ENCODE data around the gene DDN.

Gene DDN

DNA sequence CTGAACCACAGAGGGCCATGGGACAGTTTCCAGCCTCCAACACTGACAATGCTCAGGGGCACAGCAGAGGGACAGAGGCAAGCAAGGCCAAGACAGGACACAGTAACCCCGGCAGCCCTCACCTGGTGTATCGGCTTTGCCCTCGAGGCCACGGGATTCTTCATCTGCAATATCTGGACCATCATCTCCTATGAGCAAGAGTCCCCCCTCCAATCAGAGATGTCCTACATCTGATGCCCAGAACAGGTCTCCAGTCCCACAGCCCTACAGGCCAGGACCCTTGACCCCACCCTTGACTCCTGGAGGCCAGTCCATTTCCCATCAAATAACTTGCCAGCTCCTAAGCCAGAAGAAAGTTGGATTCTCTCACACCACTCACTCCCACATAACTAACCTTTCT lies 44.1 kb upstream of the DDN start:
- Histone ChIP-seq H3K4me3 (ENCODE audit: low read depth, low read length) (no peak overlapping the region), H3K27ac (no peak overlapping the region), H3K27me3 (ENCODE audit: insufficient read depth, low read depth, severe bottlenecking) (no peaks in the 10 kb centered on the region), H3K9me3 (ENCODE audit: severe bottlenecking) (no peaks in the 10 kb centered on the region), H3K36me3 (peaks cover 95% of the 10 kb centered on the region)
- TF ChIP-seq, protein P1, sequence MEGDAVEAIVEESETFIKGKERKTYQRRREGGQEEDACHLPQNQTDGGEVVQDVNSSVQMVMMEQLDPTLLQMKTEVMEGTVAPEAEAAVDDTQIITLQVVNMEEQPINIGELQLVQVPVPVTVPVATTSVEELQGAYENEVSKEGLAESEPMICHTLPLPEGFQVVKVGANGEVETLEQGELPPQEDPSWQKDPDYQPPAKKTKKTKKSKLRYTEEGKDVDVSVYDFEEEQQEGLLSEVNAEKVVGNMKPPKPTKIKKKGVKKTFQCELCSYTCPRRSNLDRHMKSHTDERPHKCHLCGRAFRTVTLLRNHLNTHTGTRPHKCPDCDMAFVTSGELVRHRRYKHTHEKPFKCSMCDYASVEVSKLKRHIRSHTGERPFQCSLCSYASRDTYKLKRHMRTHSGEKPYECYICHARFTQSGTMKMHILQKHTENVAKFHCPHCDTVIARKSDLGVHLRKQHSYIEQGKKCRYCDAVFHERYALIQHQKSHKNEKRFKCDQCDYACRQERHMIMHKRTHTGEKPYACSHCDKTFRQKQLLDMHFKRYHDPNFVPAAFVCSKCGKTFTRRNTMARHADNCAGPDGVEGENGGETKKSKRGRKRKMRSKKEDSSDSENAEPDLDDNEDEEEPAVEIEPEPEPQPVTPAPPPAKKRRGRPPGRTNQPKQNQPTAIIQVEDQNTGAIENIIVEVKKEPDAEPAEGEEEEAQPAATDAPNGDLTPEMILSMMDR (IDR thresholded peaks at IDR 0.05; ENCODE audit: low read depth, low read length) = no peak
- DNase-seq = no peak

DNA sequence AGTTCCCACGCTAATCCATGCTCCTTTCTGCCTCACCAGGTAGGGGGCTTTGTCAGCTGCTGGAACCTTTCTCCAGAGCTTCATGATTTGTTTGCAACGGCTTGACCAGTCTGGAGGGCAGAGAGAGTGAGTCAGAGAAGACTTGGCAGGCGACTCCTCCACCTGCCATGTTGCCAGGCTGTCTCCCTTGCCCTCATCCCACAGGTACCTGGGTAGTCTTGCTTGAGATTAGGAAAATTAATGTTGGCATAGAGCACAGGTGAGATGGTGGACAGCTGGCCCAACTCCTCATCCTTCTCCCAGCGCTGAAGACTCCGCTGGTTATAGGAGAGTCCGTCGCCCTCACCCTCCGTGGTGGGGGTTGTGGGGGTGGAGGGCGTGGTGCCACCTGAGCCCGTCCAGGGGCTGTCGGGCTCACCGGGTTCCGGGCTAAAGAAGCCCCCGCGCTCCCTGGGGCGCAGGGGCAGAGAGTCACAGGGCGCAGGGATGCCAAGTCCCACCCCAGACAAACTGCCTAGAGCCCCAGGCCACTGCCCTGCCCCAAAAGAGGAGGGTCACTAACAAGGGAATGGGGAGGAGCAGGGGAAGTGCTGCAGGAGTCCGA lies 42.8 kb upstream of the DDN start:
- H3K36me3 ChIP-seq = peaks cover 97% of the 10 kb centered on the region

DNA sequence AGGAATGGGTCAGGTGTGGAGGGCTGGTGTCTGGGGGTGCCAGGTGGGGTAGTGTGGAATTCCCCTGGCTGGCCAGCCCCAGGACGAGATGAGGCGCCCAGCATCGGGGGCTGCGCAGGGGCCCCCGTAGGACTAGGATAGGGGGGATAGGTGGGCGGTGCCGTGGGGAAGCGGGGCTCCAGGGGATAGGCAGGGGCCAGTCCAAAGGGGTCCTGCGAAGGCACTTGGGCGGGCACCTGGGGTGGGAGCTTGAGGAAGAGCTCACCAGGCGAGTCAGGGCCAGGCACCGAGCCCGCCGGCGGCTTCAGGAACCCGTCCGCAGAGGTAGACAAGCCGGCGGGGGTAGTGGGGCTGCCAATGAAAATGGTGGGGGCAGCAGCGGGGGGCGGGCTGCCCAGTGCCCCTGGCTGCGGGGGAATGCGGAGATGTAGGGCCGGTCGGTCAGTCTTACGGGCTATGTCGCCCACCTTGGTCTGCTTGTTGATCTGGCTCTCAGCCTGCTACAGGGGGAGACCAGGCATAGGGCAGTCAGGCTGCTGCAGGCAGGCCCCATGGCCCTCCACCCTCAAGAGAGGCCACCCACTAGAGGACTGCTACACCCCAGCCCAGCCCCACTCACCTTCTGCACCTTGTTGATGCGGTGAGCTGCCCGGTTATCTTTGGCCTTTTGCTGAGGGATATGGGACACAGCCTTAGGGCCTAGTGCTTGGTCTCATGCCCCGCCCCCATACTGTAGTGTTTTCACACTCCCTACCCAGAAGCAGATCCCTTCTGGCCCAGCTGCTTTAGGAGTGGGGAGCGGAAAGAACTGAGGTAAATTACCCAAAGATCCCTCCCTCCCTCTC lies 42.1 kb upstream of the DDN start:
- no peak for DNase-seq
- no peaks in the 10 kb centered on the region for H3K9me3 ChIP-seq (ENCODE audit: severe bottlenecking)
- TF ChIP-seq, protein P1 (IDR thresholded peaks at IDR 0.05; ENCODE audit: low read depth, low read length) = no peak
- H3K4me3 ChIP-seq (ENCODE audit: low read depth, low read length) = no peak overlapping the region
- peaks cover 96% of the 10 kb centered on the region for H3K36me3 ChIP-seq
- no peaks in the 10 kb centered on the region for H3K27me3 ChIP-seq (ENCODE audit: insufficient read depth, low read depth, severe bottlenecking)
- no peak overlapping the region for H3K27ac ChIP-seq

More for the DNA sequence above, 42.8 kb upstream of the DDN start:
- Histone ChIP-seq H3K27me3 (ENCODE audit: insufficient read depth, low read depth, severe bottlenecking) (no peaks in the 10 kb centered on the region), H3K9me3 (ENCODE audit: severe bottlenecking) (no peaks in the 10 kb centered on the region), H3K27ac (no peak overlapping the region), H3K4me3 (ENCODE audit: low read depth, low read length) (no peak overlapping the region)
- no peak for DNase-seq
- TF ChIP-seq, protein P1 (IDR thresholded peaks at IDR 0.05; ENCODE audit: low read depth, low read length) = no peak

DNA sequence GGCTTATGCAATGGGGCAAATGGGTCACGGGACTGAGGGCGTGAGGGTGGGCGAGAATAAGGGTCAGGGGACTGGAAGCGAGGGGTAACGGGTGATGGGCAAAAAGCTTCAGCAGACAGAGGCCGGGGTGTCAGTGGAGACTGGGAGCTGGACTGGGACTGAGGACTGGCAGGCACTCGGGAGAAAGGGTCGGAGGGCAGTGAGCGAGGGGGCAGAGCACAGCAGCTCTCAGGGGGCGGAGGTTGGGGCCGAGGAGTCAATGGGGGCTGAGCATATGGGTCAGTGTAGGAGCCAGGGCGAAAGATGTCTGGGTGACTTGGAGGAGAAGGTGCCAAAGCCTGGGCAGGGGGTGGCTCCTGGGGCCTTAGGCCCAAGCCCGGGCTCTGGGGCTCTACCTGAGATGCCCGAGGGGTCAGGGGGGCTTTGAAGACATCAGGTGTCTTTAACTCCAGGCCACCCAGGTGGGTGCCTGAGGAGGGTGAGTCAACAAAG lies 41.2 kb upstream of the DDN start:
- TF ChIP-seq, protein P1 (IDR thresholded peaks at IDR 0.05; ENCODE audit: low read depth, low read length) = no peak
- no peaks in the 10 kb centered on the region for H3K27me3 ChIP-seq (ENCODE audit: insufficient read depth, low read depth, severe bottlenecking)
- H3K4me3 ChIP-seq (ENCODE audit: low read depth, low read length) = no peak overlapping the region
- H3K36me3 ChIP-seq = peaks cover 96% of the 10 kb centered on the region
- DNase-seq = no peak
- no peak overlapping the region for H3K27ac ChIP-seq
- H3K9me3 ChIP-seq (ENCODE audit: severe bottlenecking) = no peaks in the 10 kb centered on the region

DNA sequence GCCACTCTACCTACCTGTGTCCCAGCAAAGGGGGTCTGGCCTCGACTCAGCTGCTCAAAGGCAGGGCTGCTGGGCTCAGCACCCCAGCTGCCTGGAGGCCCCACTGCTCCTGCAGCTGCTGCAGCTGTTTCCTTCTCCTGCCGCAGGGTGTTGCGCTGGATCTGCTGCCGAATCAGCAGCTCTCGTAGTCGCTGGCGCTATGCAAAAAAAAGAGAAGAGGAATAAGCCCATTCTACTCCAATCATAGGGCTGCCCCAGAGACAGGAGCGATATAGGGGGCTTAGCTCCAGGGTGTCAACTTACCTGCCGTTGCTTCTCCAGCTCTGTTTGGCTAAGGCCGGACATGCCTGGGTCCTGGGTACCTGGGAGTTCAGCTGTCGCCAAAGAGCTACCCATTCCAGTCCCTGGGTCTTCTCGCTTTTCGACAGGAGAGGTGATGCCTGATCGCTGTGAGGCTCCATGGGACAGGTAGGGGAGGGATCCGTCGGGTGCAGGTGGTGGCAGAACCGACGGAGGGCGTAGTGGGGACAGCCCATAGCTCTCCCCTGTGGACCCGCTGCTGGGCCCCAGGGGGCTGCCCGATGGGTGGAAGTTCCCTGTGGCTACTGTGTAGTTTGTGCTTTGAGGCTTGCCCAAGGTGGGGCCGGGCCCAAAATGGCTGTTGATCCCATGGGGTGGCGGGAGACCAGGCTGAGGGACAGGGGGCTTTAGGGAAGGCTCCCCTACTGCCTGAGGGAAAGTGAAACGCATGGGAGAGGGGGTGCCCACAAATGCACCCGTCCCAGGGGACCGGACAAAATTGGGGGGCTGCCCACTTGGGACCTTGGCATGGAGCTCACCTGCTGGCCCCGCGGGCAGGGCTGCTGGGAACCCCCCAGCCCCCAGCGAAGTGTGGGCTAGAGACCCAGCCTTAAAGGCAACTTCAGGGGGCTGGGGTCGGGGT lies 40.5 kb upstream of the DDN start:
- Histone ChIP-seq H3K36me3 (peaks cover 97% of the 10 kb centered on the region), H3K27me3 (ENCODE audit: insufficient read depth, low read depth, severe bottlenecking) (no peaks in the 10 kb centered on the region), H3K9me3 (ENCODE audit: severe bottlenecking) (no peaks in the 10 kb centered on the region), H3K4me3 (ENCODE audit: low read depth, low read length) (no peak overlapping the region), H3K27ac (no peak overlapping the region)
- no peak for DNase-seq
- TF ChIP-seq, protein P1 (IDR thresholded peaks at IDR 0.05; ENCODE audit: low read depth, low read length) = no peak
